Uterus (tissue), 4 donors: Measurements from ENCODE around the gene AQR. TPM values are rescaled to one million over a fixed set of nuclear protein-coding genes. Genes with fewer than 3 reads are reported as not detected.

Experiments
- DNase-seq, 2 donors: peaks; one replicate each; pipeline ENCODE4 v3.0.0-alpha.2; 2019 to 2020
- H3K27ac ChIP-seq, 2 donors: fragments of 200-600 bp; sonication (generic); 1 replicate in 1 of 2; 2 replicates in 1 of 2; pipeline ENCODE4 v1.5.1; 2016 to 2018
- H3K27me3 ChIP-seq, 2 donors: fragments of 200-600 bp; sonication (generic); one replicate each; pipeline ENCODE4 v1.5.1; 2018 to 2019; ENCODE audit warnings: control low read depth in 1 of 2
- H3K36me3 ChIP-seq, 2 donors: fragments of 200-600 bp; sonication (generic); one replicate each; pipeline ENCODE4 v1.5.1; 2019; ENCODE audit warnings: control low read depth in 1 of 2
- H3K4me1 ChIP-seq, 2 donors: fragments of 200-600 bp; sonication (generic); one replicate each; pipeline ENCODE4 v1.5.1; 2018 to 2019; ENCODE audit warnings: control low read depth in 1 of 2
- H3K4me3 ChIP-seq, 2 donors: fragments of 200-600 bp; sonication (generic); 1 replicate in 1 of 2; 2 replicates in 1 of 2; pipeline ENCODE4 v1.5.1; 2018 to 2019; ENCODE audit warnings: mild to moderate bottlenecking in 1 of 2
- H3K9me3 ChIP-seq, 2 donors: fragments of 200-600 bp; sonication (generic); one replicate each; pipeline ENCODE4 v1.5.1; 2019; ENCODE audit warnings: control low read depth in 1 of 2
- CTCF ChIP-seq, 4 experiments: fragments of 200-600 bp in 2 of 4; fragments of 450-650 bp in 2 of 4; sonication (generic) in 2 of 4; IDR thresholded peaks; one replicate each; pipeline ENCODE4 v1.5.1; 2016 to 2019; ENCODE audit warnings: antibody characterized with exemption in 4 of 4, mild to moderate bottlenecking in 2 of 4, moderate library complexity in 1 of 4
- POLR2A ChIP-seq, 2 donors: fragments of 450-650 bp; IDR thresholded peaks; one replicate each; pipeline ENCODE4 v1.6.1; 2016; ENCODE audit warnings: antibody characterized with exemption in 2 of 2, mild to moderate bottlenecking in 1 of 2, moderate library complexity in 1 of 2
- intact Hi-C: fragments of 100-400 bp; cut with DNase I; formaldehyde crosslinking; loops from one replicate; pipeline ENCODE4 v1.15.1; 2023; ENCODE audit warnings: low total_unique reads
- total RNA-seq, 4 donors: library from RNA; depleted of rRNA in 3 of 4; stranded (reverse); fragments of >200 nt in 3 of 4; gene quantifications; one replicate each; pipeline versions ENCODE4 v1.1.0 to v1.2.4, GENCODE V29; 2014 to 2023
- donor health status: DM: yes; HTN: yes; CAD: no.

Gene AQR
- total RNA-seq, 4 donors from 2014 or later = 13.1 to 52.7 (median 33.3) TPM

DNA sequence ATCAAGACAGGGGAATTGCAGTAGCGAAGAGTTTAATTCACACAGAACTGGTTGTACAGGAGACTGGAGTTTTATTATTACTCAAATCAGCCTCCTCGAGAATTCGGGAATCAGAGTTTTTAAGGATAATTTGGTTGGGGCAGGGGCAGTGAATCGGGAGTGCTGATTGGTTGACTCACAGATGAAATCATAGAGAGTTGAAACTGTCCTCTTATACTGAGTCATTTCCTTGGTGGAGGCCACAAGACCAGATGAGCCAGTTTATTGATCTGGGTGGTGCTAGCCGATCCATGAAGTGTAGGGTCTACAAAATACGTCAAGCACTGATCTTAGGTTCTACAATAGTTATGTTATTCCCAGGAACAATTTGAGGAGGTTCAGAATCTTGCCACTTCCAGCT, 23.9 kb upstream of the AQR start:
- H3K9me3 ChIP-seq = no peaks in the 10 kb centered on the region
- H3K4me1 ChIP-seq = no peaks in the 10 kb centered on the region
- H3K27ac ChIP-seq = no peak overlapping the region
- no peaks in the 10 kb centered on the region for H3K27me3 ChIP-seq
- DNase-seq = no peak
- no peak overlapping the region for H3K4me3 ChIP-seq
- TF ChIP-seq POLR2A (IDR thresholded peaks at IDR 0.05) (no peak), CTCF (IDR thresholded peaks at IDR 0.05) (no peak)
- H3K36me3 ChIP-seq = no peaks in the 10 kb centered on the region
- intact Hi-C loops = no loop called here

- no peaks in the 10 kb centered on the region for H3K36me3 ChIP-seq
- peak within 1 kb of the TSS; percentile 85 to 90 for H3K4me3 ChIP-seq
- TF ChIP-seq POLR2A (IDR thresholded peaks at IDR 0.05) (peak; percentile 59 to 71), CTCF (IDR thresholded peaks at IDR 0.05) (peak in 3 of 4 experiments; percentile 4 to 49 (median 40))
- H3K4me1 ChIP-seq = peaks cover 6 to 8% of the 10 kb centered on the region in 2 donors
- H3K27ac ChIP-seq = peak within 1 kb of the TSS; percentile 95 to 97
- intact Hi-C loops = no loop called here
- DNase-seq = peak; percentile 62 to 82
- H3K27me3 ChIP-seq = no peaks in the 10 kb centered on the region
- no peaks in the 10 kb centered on the region for H3K9me3 ChIP-seq
Observed at GRCh38 chr15:34988027-34988902, 18.7 kb upstream of the AQR start, which contains the start of gene ZNF770. ZNF770 (minus strand) TSS chr15:34988287; CDS start chr15:34983434, 4,853 bp downstream.

DNA sequence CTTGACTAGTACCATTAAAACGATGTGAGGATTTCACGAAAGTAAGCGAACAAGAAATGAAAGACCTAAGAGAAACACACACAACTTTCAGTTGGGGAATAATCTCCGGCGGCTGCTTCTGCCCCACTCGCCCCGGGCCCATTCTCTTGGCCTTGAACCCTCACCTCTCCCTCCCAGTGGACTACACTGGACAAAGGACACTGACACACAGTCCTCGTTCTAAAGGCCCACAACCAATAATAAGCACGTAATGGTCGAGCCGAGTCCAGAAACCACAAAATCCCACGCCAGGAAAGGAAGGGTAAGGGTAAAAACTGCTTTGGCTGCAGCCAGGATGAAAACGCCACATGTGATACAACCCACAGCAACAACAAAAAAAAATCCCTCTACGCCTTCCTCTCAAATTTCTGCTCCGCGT, 18.1 kb upstream of the AQR start:
- Histone ChIP-seq H3K27me3 (no peaks in the 10 kb centered on the region), H3K9me3 (no peaks in the 10 kb centered on the region), H3K36me3 (no peaks in the 10 kb centered on the region), H3K4me1 (peaks cover 6 to 8% of the 10 kb centered on the region in 2 donors), H3K27ac (peak overlapping the region; percentile 95 to 97), H3K4me3 (peak overlapping the region; percentile 85 to 90)
- no peak for TF ChIP-seq POLR2A (IDR thresholded peaks at IDR 0.05)
- TF ChIP-seq CTCF (IDR thresholded peaks at IDR 0.05) = no peak
- intact Hi-C loops = no loop called here
- DNase-seq = no peak

- Histone ChIP-seq H3K36me3 (no peaks in the 10 kb centered on the region), H3K27me3 (no peaks in the 10 kb centered on the region), H3K4me1 (peaks cover 6 to 8% of the 10 kb centered on the region in 2 donors), H3K9me3 (no peaks in the 10 kb centered on the region), H3K4me3 (peak overlapping the region; percentile 85 to 90), H3K27ac (peak overlapping the region; percentile 95 to 97)
- intact Hi-C loops = no loop called here
- no peak for TF ChIP-seq CTCF (IDR thresholded peaks at IDR 0.05)
- TF ChIP-seq POLR2A (IDR thresholded peaks at IDR 0.05) = no peak
- DNase-seq = no peak
Observed at GRCh38 chr15:34986771-34987480, 17.4 kb upstream of the AQR start.

DNA sequence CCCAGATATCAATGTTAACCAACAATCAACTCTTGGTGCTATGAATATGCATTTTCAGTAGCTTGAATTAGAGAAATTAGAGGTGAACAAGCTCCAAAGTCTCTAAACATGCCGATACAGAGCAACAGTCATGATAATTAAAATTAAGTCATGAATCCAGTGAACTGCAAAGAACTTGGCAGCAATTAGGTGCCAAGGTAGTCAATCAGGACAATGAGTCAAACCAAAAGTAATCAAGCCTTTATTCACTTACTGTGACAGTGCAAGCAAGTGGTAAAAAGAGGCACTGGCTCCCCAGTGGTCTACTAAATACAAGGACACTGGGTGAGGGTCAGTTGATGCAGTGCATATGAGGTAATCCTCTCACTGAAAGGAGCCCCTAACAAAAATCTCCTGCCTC, 16.8 kb upstream of the AQR start:
- no peaks in the 10 kb centered on the region for H3K27me3 ChIP-seq
- no peak overlapping the region for H3K27ac ChIP-seq
- intact Hi-C loops = no loop called here
- TF ChIP-seq CTCF (IDR thresholded peaks at IDR 0.05) (no peak), POLR2A (IDR thresholded peaks at IDR 0.05) (no peak)
- H3K36me3 ChIP-seq = no peaks in the 10 kb centered on the region
- peaks cover 6 to 8% of the 10 kb centered on the region in 2 donors for H3K4me1 ChIP-seq
- no peak for DNase-seq
- peak overlapping the region in 1 of 2 donors; percentile 90 for H3K4me3 ChIP-seq
- no peaks in the 10 kb centered on the region for H3K9me3 ChIP-seq
